HG03135 (cell line): ENCODE data around the gene BNC2.

Experiments used
- ATAC-seq: cut with Tn5 transposase; IDR thresholded peaks from one replicate; pipeline ENCODE4 v1.9.1; 2021; ENCODE audit warnings: mild to moderate bottlenecking, moderate library complexity; ENCODE audit not compliant: unreplicated experiment

The BNC2 gene

DNA sequence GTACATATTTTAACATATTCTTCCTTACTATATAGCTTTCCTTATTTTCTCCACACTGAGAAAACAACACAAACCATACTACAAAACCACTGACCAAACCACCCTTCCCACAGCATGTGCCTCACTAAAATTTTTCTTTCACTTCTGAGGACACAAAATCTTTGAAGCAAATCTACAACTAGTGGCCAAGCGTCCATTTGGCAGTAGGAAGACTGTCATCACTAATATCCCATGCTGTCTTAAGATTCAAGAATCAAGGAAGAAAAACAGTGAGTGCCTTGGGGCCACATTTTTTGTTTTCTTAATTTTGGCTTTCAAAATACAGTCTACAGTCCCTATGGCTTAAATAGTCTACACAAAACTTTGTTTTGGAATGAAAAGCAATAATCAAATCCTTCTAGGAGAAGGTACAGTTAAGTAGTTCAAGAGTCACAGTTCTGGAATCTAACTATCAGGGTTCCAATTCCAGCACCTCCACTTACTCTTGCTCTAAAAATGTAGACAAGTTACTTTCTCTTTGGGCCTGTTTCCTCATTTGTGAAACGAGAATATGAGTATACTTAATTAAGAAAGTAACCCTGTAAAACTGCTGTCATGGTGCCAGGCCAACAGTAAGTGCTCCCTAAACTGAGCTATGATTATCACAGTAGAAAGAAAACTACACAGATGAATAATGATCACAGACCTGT is 227.9 kb downstream of the BNC2 start:
- ATAC-seq, result no peak

DNA sequence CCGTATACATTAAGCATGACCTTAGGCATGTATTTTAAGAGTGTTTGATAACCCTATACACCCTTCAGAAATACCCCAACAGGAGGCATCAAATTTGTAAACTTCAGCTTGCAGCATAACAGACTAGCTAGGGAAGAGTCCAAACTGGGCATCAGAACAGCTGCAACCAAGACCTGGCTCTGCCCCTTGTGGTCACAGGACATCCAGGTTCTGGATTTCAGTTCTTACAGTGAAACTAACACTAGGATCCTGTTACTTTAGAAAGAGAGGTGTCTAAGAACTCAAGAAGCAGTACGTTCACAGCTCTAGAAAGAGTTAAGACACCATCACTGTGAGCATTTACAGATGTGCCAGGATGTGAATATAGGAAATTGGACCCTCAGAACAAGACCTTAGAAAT is 229.8 kb downstream of the BNC2 start:
- ATAC-seq, result no peak

DNA sequence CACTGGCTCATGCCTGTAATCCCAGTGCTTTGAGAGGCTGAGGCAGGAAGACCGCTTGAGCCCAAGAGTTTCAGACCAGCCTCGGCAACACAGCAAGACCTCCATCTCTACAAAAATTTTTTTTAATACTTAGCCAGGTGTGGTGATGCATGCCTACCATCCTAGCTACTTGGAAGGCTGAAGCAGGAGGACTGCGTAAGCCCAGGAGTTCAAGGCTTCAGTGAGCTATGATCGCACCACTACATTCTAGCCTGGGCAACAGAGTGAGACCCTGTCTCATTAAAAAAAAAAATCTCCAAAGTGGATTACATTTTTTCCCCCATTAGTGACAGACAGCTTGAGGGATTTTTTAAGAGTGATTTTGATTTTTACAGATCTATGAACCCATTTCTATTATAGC is 230.8 kb downstream of the BNC2 start:
- ATAC-seq, result no peak

DNA sequence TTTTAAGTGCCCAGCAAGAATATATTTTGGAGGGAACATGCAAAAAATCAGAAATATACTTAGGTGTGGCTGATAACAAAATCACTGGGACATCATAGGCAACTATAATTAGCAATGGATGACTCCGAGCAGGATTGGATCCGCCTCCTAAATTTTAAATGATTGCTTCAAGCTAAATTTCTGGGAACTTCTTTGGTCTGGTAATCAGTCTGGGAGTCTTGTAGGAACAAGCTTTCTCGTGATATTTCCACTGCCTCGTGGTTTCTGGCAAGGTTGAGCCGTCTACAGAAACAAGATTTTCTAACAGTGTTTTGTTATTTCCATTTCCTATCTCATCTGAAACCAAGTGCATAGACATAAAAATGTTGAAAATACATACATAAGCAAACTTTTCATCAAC is 232.6 kb downstream of the BNC2 start:
- no peak for ATAC-seq

DNA sequence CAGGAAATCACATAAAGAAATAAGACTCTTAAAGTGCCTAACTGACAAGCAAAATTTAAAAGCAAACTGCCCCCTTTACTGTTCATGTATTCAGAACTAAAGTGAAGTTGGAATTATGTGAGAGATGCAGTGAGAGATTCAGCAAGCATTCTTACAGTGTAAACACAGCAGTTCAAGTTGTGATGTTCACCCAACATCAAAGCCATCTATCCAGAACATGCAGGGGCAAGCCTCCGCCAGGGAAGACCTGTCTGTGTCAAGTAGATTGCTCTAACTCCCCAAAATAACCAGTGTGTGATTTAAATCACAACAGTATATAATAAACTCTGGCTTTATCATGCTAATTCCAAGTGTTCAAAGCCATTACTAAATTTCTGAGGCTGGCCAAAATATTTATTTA is 233.3 kb downstream of the BNC2 start:
- ATAC-seq, result no peak

DNA sequence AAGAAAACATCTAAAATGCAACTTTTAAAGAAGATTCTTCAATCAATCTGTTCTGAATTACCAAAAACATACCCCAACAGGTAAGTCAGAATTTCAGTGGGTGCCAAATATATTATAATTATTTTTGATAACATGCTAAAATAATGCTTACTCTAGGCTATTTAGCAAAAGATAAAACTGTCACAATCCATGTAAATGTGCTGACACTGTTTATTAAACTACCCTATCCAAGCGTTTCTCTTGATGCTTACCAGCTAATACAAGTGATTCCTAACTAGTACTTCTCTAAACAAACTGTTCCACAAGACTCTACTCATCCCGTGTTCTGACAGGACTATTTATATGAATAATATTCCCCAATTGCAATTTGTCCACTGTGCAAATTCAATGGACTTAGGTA is 236.7 kb downstream of the BNC2 start:
- no peak for ATAC-seq

DNA sequence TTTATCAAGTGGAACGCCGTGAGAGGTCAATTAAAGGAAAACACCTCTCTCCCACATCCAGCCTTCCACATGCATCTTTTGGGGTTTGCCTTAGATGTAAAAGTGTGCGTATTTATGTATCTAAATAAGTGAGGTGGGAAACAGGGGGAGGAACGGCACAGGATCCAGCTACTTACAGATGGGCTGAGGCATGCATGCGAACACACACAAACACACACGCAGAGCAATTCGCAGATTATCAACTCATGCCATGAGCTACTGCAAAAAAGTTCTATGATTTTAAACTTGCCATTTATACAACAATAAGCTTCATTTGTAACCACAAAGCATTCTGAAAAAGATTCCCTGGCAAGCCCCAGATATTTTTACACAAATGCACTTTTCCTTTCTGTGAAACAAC is 242.1 kb downstream of the BNC2 start:
- no peak for ATAC-seq

DNA sequence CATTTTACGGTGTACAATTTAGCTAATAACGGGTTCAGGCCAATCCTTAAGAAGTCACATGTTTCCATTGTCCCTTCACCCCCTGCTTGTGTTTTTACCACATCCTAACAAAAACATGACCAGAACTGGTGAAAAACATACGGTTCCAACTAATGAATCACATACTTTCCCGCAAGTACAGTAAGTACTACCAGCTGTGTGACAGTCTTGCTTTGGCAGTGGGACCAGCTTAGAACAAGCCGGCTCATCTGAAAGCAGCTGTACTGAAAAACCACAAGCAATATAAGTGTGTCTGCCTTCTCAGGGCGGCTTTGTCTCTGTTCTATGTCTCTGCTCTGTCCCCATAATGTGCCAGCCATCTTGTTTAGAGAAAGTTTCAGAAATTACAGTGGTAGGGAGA is 242.5 kb downstream of the BNC2 start:
- ATAC-seq, result no peak

DNA sequence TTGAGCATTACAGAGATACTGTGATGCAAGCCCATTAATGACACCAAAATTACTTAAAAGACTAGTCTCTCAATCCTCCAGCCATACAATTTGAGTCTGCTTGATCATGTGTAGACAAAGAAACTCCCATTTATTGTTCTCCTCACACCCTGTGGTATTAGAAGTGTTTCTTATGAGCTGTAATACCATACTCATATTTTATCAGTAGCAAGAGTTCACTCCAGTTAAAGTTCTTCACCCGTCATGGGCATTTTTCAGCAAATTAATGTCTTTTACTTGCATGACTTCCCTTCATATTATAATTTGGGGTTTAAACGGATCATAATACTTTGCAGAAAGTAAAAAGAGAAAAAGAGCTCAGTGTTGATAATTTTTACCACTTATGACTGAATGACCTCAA is 242.9 kb downstream of the BNC2 start:
- ATAC-seq, result no peak

DNA sequence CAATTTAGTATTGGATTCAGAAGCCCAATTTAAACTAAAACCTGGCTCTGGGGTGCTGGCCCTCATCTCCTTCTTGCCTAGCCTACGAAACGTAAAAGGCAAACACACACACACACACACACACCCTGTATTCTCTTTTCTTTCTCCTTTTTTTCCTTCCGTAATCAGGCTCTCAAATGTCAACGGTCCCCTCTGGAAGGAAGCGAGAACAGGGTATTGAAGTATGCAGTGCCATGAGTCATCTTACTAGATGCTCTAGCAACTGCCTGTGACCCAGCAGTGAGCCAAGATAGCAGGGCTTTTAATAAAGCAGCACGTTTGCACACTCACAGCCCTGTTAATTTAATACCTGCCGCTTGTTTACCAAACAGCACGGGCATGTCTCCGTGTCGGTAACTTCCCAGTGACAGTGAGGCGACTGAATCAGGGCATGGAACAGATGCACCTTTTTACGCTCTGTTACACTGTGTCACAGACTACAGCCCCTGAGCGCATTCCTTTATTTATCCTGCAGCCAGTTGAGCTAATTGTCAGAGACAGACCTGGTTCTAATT is 243.8 kb downstream of the BNC2 start:
- ATAC-seq, result no peak

DNA sequence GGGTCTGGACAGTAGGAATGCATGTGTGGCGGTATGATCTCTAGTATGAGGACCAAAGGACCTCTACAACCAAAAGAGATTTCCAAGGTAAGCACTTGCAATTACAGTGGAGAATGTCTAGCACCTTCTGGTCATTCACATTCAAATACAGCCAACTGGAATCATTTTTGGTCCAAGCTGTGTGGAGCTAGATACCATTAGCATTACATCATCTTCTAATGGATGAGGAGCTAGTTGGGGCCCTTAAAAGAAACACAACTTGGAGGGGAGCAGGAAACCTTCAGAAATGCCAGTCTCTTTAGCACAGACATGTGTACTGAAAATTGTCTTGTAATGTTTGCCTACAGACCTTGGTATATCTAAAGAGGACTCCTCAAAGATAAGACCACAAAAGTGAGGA is 244.7 kb downstream of the BNC2 start:
- no peak for ATAC-seq

DNA sequence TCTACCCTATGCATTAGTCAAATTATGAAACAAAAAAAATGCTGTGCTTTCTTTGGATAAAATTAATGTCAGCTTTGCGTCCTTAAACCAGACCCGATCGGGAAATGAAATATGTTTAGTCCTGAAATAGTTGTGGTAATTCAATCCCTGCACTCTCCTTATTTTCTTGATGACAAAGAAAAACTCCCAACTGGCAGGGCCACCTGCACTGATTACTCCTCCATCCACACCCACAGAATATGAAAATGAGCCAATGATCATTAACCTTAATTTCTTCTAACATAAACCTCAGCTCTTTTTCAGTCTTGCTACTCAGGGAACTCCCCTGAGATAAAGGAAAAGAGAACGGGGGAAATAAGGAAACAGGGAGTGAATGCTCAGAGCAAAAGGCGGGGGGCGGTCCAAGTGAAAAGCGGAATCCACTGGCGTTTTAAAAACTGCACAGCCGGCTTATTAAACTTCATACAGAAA is 245.3 kb downstream of the BNC2 start:
- no peak for ATAC-seq

DNA sequence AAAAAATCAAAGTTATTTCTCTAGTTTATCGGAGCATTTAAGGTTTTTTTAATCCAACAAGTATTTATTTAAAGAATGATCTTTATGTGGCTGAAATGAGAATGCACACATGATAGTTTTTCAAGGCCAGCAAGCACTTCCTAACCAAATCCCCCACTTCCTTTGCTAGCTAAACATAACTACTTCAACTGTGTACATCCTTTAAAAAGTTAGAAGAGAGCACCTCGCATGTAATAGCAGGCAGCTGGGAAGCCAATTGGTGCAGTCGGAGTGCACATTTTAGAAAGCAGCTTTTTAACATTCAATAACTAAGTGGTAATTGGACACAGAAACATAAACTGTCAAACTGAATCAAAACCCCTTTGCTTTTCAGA is 245.7 kb downstream of the BNC2 start:
- ATAC-seq, result no peak

DNA sequence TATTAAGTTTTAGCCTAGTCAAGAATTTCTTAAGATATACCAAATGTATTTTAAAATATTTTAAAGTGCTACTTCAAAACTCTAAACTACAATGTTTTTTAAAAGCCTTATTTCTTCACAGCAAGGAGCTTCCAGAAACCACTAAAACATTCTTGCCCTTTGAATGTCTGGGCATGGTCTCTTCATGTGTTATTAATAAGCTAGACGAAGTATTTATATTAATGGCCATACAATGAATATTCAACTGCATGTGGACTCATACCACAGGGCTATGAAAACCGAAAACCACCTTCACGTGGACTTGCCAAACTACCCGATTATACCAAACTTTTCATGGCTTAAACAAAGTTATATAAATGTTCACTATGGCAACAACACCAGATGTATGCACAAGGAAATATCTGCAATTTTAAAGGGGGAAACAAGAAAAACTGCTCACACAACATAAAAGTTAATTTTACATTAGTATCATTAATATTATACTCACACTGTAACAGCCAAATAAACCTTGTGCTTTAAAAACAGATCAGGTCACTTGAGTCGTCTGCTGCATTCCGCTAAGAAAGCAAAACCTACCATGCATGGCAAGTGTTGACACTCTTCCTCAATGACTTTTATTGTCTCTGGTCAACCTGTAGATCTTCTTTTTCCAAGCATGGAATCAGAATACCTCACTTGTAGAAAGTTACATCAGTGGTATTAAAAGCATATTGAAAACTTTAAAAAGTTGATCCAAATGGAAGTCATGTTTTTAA is 246.3 kb downstream of the BNC2 start:
- no peak for ATAC-seq

DNA sequence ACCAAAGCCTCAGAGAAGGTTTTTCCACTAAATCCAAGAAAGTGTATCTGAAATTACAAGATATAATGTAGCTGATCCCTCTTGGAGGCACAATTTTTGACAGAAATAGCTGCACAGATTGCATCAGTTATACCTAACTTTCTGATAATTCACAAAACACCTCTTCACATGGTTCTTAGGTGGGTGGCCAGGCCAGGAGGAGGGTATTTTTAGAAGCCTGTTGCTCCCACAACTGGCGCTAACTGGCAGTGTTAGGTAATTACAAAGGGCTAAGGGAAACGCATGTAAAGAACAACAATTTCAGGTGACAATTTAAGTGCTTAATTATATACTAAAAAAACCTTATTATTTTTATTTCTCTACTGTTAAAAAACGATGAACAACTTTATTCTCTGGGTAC is 247.9 kb downstream of the BNC2 start:
- no peak for ATAC-seq

DNA sequence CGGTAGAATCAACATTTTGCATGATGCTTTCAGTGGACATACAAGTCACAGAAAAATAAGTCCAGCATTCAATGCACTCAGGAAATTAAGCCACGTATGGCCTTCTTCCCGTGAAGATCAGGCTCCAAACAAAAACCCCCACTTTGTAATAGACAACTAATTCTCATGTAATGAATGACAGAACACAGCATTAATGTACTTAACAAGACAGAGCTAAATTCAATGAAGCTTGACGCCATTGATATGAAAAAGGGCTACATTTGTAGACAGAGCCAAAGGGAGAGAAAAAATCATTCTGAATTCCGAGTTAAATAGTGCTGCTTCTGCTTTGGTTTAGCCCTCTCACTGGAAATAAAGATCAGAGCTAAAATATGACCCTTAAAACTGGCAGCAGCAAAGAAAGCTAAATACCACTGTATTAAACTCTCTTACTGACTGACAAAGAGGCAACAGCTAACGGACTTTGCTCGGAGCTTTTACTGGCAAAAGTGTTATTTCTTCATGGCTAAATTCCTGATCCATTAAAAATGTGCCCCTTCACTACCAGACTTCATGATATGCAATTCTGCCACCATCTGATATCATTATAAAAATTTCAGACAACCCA is 250.5 kb downstream of the BNC2 start:
- ATAC-seq, result no peak

DNA sequence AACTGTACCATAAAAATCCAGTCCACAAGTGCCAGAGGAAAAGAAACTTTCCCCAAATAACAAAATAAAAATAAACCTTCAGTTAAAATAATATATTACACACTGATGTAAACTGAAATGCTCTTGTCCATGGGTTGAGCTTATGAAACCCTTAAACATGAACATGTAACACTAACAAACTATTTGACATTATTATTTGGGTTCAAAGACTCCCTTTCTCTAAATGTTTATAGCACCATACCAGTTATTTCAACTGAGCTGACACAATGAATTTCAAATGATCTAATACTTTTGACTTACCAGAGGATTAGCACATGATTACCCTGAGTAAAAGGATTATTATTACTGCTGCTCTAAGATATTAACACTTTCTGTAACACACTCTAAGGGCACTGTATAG is 251.1 kb downstream of the BNC2 start:
- no peak for ATAC-seq

DNA sequence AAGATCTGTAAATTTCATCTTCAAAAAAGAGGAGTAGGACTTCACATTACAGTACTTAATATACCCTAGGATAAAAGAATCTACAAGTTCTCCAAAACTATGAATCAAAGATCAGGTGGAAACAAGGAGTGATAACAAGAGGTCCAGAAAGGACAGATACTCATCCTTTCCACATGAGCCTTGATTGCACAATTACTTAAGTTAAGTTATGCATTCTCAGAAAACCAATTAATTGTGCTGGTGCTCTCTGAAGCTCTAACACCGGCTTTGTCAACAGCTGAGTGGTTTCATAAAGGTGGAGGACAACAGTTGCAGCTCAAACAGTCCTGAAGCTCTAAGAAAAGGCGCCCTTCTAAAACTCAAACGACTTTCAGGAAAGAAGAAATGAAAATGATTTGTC is 251.9 kb downstream of the BNC2 start:
- no peak for ATAC-seq

DNA sequence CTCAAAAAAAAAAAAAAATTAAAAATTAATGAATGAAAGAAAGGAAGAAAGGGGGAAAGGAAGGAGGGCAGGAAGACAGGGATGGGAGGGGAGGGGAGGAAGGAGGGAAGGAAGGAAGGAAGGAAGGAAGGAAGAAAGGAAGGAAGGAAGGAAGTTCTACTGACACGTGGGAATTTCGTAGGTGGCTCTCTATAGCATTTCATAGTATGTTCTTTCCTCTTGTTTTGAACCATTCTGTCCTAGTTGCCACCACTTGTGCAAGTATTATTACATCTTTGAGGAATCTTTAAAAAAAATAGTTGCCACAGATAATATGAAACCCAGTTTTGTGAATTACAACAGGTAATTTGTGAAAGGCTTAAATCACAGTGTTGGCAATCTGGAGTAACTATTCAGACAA is 253.8 kb downstream of the BNC2 start:
- ATAC-seq, result no peak

DNA sequence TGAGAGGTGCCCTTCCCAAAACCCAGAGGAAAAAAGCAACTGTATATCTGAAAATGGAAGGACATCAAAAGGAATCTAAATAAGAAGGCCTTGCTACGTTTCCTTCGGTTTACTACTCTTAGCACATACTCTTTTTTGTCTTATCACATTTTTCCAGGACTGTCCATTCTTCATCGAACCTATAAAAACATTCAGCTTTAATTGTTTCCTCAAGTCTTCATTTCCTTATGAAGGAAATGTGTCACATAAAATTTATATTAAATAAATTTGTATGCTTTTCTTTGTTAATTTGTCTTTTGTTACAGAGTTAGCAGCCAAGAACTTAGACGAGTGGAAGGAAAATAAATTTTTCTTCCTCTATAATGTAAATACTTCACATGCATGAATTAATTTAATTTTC is 255.0 kb downstream of the BNC2 start:
- ATAC-seq, result no peak

DNA sequence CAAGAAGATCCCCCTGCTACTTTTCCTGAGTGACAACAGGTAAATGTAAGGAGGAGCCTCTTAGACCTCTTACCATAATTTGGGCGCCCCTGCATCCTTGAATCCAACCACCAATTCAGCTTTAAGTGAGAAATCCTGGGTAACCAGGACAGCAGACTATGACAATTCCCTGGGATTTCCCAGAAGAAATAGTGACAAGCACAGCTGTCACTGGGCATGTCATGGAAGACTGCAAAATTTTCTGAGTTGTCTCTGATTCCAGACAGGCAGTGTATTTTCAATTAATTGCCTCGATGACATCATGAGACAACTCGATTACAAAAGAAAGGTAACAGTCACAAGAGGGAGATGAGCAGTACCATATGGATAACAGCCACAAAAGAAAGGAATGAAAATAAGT is 256.9 kb downstream of the BNC2 start:
- ATAC-seq, result no peak

DNA sequence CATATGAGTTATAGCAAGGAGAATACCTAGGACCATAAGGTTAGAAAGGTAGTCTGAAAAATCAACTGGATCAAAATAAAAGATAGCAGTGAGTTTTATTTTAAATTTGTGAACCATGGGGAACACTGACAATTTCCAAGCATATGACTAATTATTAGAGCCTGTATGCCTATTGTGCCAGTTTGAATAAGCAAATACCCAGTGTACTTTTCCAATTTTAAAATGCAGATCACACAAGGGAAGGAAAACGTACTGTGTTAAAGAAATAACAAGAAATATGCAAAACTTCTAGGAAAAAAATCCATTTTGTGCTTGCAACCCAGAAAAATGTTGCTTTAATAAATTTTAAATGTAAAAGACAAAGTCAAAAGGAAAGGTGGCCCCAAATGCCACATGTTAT is 257.4 kb downstream of the BNC2 start:
- no peak for ATAC-seq
